Gastroesophageal sphincter (tissue), 4 donors: ENCODE measurements around the gene ADARB1. TPM values are rescaled to one million over a fixed set of nuclear protein-coding genes. Genes with fewer than 3 reads are reported as not detected.

Experiments
- ATAC-seq: fragments of 150-250 bp; one replicate; pipeline ENCODE4 v1.9.1; 2016; ENCODE audit warnings: mild to moderate bottlenecking, moderate library complexity
- H3K27ac ChIP-seq, 4 donors: fragments of 200-600 bp; sonication (generic) in 3 of 4; 1 replicate in 3 of 4; 2 replicates in 1 of 4; pipeline ENCODE4 v1.5.1; 2016 to 2019
- H3K27me3 ChIP-seq: fragments of 200-600 bp; sonication (generic); one replicate; pipeline ENCODE4 v1.5.1; 2019
- H3K36me3 ChIP-seq, 2 donors: fragments of 200-600 bp; sonication (generic); one replicate each; pipeline ENCODE4 v1.5.1; 2019; ENCODE audit warnings: control low read depth in 1 of 2
- H3K4me1 ChIP-seq, 3 donors: fragments of 200-600 bp; sonication (generic); 1 replicate in 2 of 3; 2 replicates in 1 of 3; pipeline ENCODE4 v1.5.1; 2016 to 2019; ENCODE audit warnings: control low read depth in 2 of 3
- H3K4me3 ChIP-seq, 2 donors: fragments of 200-600 bp; sonication (generic); one replicate each; pipeline ENCODE4 v1.5.1; 2019; ENCODE audit warnings: mild to moderate bottlenecking in 1 of 2, moderate library complexity in 1 of 2
- H3K9me3 ChIP-seq, 3 donors: fragments of 200-600 bp; sonication (generic); one replicate each; pipeline ENCODE4 v1.5.1; 2017 to 2019; ENCODE audit warnings: control low read depth in 2 of 3
- EP300 ChIP-seq: sonication (generic); formaldehyde crosslinking; IDR thresholded peaks from one replicate; pipeline ENCODE4 v1.6.1; 2017; ENCODE audit warnings: antibody characterized with exemption, mild to moderate bottlenecking
- POLR2A ChIP-seq, 2 donors: fragments of 450-650 bp; IDR thresholded peaks; one replicate each; pipeline ENCODE4 v1.6.1; 2017; ENCODE audit warnings: antibody characterized with exemption in 2 of 2, mild to moderate bottlenecking in 2 of 2, moderate library complexity in 1 of 2
- POLR2AphosphoS5 ChIP-seq: sonication (generic); formaldehyde crosslinking; IDR thresholded peaks from one replicate; pipeline ENCODE4 v1.6.1; 2017; ENCODE audit warnings: antibody characterized with exemption
- WGBS, 2 donors: methylation state at CpG; one replicate each; pipeline ENCODE4 v1.1.5; 2018; ENCODE audit warnings: low coverage in 1 of 2; 5-methylcytosine and 5-hydroxymethylcytosine counted together
- total RNA-seq, 4 donors: library from RNA; depleted of rRNA; stranded (reverse); fragments of >200 nt; gene quantifications; one replicate each; pipeline ENCODE4 v1.1.0, GENCODE V29; 2016
- TF ChIP-seq, protein P1 (sequence below), 4 experiments: fragments of 200-600 bp in 2 of 4; fragments of 450-650 bp in 2 of 4; sonication (generic) in 1 of 4; IDR thresholded peaks; one replicate each; pipeline ENCODE4 v1.5.1; 2017 to 2019; ENCODE audit warnings: antibody characterized with exemption in 4 of 4, mild to moderate bottlenecking in 2 of 4, moderate library complexity in 2 of 4

The ADARB1 gene
- total RNA-seq, 4 donors from 2014 or later = 136 to 228 (median 181) TPM

- ATAC-seq = no peak
- H3K9me3 ChIP-seq = no peaks in the 10 kb centered on the region
- peaks cover 0 to 87% of the 10 kb centered on the region in 2 donors for H3K36me3 ChIP-seq
- 93 to 94% methylated on average over 5 to 11 of the region's 11 CpGs for WGBS, 2 donors
- no peak overlapping the region for H3K27ac ChIP-seq
- no peak overlapping the region for H3K4me3 ChIP-seq
- no peaks in the 10 kb centered on the region for H3K27me3 ChIP-seq
- no peaks in the 10 kb centered on the region for H3K4me1 ChIP-seq
- TF ChIP-seq, protein P1, sequence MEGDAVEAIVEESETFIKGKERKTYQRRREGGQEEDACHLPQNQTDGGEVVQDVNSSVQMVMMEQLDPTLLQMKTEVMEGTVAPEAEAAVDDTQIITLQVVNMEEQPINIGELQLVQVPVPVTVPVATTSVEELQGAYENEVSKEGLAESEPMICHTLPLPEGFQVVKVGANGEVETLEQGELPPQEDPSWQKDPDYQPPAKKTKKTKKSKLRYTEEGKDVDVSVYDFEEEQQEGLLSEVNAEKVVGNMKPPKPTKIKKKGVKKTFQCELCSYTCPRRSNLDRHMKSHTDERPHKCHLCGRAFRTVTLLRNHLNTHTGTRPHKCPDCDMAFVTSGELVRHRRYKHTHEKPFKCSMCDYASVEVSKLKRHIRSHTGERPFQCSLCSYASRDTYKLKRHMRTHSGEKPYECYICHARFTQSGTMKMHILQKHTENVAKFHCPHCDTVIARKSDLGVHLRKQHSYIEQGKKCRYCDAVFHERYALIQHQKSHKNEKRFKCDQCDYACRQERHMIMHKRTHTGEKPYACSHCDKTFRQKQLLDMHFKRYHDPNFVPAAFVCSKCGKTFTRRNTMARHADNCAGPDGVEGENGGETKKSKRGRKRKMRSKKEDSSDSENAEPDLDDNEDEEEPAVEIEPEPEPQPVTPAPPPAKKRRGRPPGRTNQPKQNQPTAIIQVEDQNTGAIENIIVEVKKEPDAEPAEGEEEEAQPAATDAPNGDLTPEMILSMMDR (IDR thresholded peaks at IDR 0.05) = no peak
- TF ChIP-seq POLR2AphosphoS5 = no peak
- no peak for TF ChIP-seq POLR2A (IDR thresholded peaks at IDR 0.05)
- TF ChIP-seq EP300 = no peak
Observed at GRCh38 chr21:45178971-45179370, 104.6 kb downstream of the ADARB1 start.

- H3K36me3 ChIP-seq = peaks cover 0 to 94% of the 10 kb centered on the region in 2 donors
- H3K9me3 ChIP-seq = no peaks in the 10 kb centered on the region
- ATAC-seq = no peak
- H3K4me3 ChIP-seq = no peak overlapping the region
- WGBS, 2 donors = 90 to 94% methylated on average over 9 of the region's 20 CpGs
- H3K27ac ChIP-seq = no peak overlapping the region
- TF ChIP-seq, protein P1 (IDR thresholded peaks at IDR 0.05) = no peak
- TF ChIP-seq EP300 (no peak), POLR2AphosphoS5 (no peak), POLR2A (IDR thresholded peaks at IDR 0.05) (no peak)
- H3K4me1 ChIP-seq = no peaks in the 10 kb centered on the region
- H3K27me3 ChIP-seq = no peaks in the 10 kb centered on the region
Observed at GRCh38 chr21:45179568-45180245, 105.3 kb downstream of the ADARB1 start.

- ATAC-seq = no peak
- WGBS, 2 donors = 83 to 88% methylated on average over 7 to 10 of the region's 11 CpGs
- H3K27me3 ChIP-seq = no peaks in the 10 kb centered on the region
- H3K4me1 ChIP-seq = no peaks in the 10 kb centered on the region
- no peaks in the 10 kb centered on the region for H3K9me3 ChIP-seq
- H3K4me3 ChIP-seq = no peak overlapping the region
- TF ChIP-seq POLR2AphosphoS5 (no peak), EP300 (no peak), POLR2A (IDR thresholded peaks at IDR 0.05) (no peak)
- TF ChIP-seq, protein P1 (IDR thresholded peaks at IDR 0.05) = no peak
- no peak overlapping the region for H3K27ac ChIP-seq
- H3K36me3 ChIP-seq = peaks cover 0 to 99% of the 10 kb centered on the region in 2 donors
Observed at GRCh38 chr21:45180246-45180599, 105.8 kb downstream of the ADARB1 start.

- TF ChIP-seq EP300 = no peak
- no peak for TF ChIP-seq POLR2AphosphoS5
- TF ChIP-seq POLR2A (IDR thresholded peaks at IDR 0.05) = no peak
- TF ChIP-seq, protein P1 (IDR thresholded peaks at IDR 0.05) = no peak
- WGBS, 2 donors = 64 to 83% methylated on average over 1 of the region's 1 CpG
- peaks cover 19 to 100% of the 10 kb centered on the region in 2 donors for H3K36me3 ChIP-seq
Observed at GRCh38 chr21:45182958-45183357, 108.6 kb downstream of the ADARB1 start.

DNA sequence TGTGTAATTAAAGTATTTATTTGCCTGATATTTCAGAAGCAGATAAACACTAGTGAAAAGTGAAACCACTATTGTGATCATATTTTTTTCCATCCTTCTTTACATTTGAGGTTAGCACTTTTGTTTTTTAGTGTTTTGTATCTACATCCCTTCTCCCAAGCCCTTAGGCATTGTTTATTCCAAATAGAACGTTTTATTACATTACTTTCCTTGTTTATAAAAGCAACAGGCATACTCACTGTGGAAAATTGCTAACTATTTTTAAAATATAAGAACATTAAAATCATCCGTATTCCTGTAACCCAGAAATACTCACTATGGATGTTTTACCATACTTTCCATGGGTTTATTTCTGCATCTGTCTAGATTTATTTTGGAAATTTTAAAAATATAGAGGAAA, 109.5 kb downstream of the ADARB1 start:
- TF ChIP-seq EP300 (no peak), POLR2A (IDR thresholded peaks at IDR 0.05) (no peak), POLR2AphosphoS5 (no peak)
- TF ChIP-seq, protein P1 (IDR thresholded peaks at IDR 0.05) = no peak
- H3K27ac ChIP-seq = no peak overlapping the region
- no peak for ATAC-seq
- peaks cover 19 to 100% of the 10 kb centered on the region in 2 donors for H3K36me3 ChIP-seq
- H3K4me3 ChIP-seq = no peak overlapping the region
- peaks cover 0 to 32% (median 6%) of the 10 kb centered on the region in 3 donors for H3K9me3 ChIP-seq
- no peaks in the 10 kb centered on the region for H3K27me3 ChIP-seq
- WGBS, 2 donors = 35 to 46% methylated on average over 2 of the region's 2 CpGs
- H3K4me1 ChIP-seq = no peaks in the 10 kb centered on the region

More at GRCh38 chr21:45182958-45183357, 108.6 kb downstream of the ADARB1 start:
- H3K4me1 ChIP-seq = no peaks in the 10 kb centered on the region
- no peak for ATAC-seq
- no peak overlapping the region for H3K27ac ChIP-seq
- H3K9me3 ChIP-seq = peaks cover 0 to 23% (median 4%) of the 10 kb centered on the region in 3 donors
- H3K4me3 ChIP-seq = no peak overlapping the region
- no peaks in the 10 kb centered on the region for H3K27me3 ChIP-seq
